Erythroblast (primary cell): Measurements from ENCODE around the gene MCF2L2.

ENCODE experiments used
- GATA1 ChIP-seq: IDR thresholded peaks from 2 replicates; pipeline ENCODE4 v1.6.1; 2011; ENCODE audit warnings: low read depth, mild to moderate bottlenecking, control low read depth, low read length, moderate library complexity
- POLR2A ChIP-seq: IDR thresholded peaks from 2 replicates; pipeline ENCODE4 v1.6.1; 2011; ENCODE audit warnings: mild to moderate bottlenecking, low read length

GRCh38 chr3:183378545-183378944, 49.9 kb downstream of the MCF2L2 start:
- TF ChIP-seq POLR2A (no peak), GATA1 (no peak)
